HepG2 (cell line): ENCODE measurements around the gene DFFA. TPM values are rescaled to one million over a fixed set of nuclear protein-coding genes. Genes with fewer than 3 reads are reported as not detected.
A peak's percentile ranks its signal among the peaks of the same experiment; 100 is the strongest.

Experiments
- AGO2 ChIP-seq: fragments of 200-400 bp; formaldehyde crosslinking; optimal IDR thresholded peaks from 2 replicates; pipeline ENCODE3; 2017; ENCODE audit warnings: mild to moderate bottlenecking, low read depth, low read length, moderate library complexity
- BRD4 ChIP-seq: sonication (generic); formaldehyde crosslinking; IDR thresholded peaks from 2 replicates; pipeline ENCODE4 v1.4.0; 2020; ENCODE audit warnings: missing genetic modification reagents
- CBX1 ChIP-seq: IDR thresholded peaks from one replicate; pipeline ENCODE4 v1.6.1; 2016; ENCODE audit warnings: antibody characterized with exemption, low read depth
- ELF4 ChIP-seq: sonication (generic); formaldehyde crosslinking; IDR thresholded peaks from 2 replicates; pipeline ENCODE4 v1.5.0; 2020; ENCODE audit warnings: missing genetic modification reagents, mild to moderate bottlenecking, moderate library complexity, borderline replicate concordance
- HNRNPUL1 ChIP-seq: fragments of 200-400 bp; formaldehyde crosslinking; IDR thresholded peaks from 2 replicates; pipeline ENCODE4 v1.6.1; 2017; ENCODE audit warnings: low read depth, mild to moderate bottlenecking, low read length, moderate library complexity
- MEIS1 ChIP-seq: sonication (generic); formaldehyde crosslinking; IDR thresholded peaks from 2 replicates; pipeline ENCODE4 v1.9.0; 2021; ENCODE audit warnings: mild to moderate bottlenecking, missing genetic modification reagents, moderate library complexity, borderline replicate concordance
- MIER3 ChIP-seq: IDR thresholded peaks from 2 replicates; pipeline ENCODE4 v1.6.1; 2016; ENCODE audit warnings: missing compliant biosample characterization, borderline replicate concordance
- MXI1 ChIP-seq: IDR thresholded peaks from 3 replicates; pipeline ENCODE4 v1.6.1; 2012; ENCODE audit warnings: low read depth, low read length, inconsistent platforms, borderline replicate concordance
- NR2F1 ChIP-seq, 2 experiments: fragments of 450-650 bp in 1 of 2; formaldehyde crosslinking in 1 of 2; IDR thresholded peaks; 2 replicates each; pipeline versions ENCODE4 v1.5.0 to v1.6.1; 2016 to 2020; ENCODE audit warnings: mild to moderate bottlenecking in 1 of 2, missing compliant biosample characterization in 1 of 2, missing genetic modification reagents in 1 of 2, moderate library complexity in 1 of 2
- RBFOX2 ChIP-seq: fragments of 200-400 bp; formaldehyde crosslinking; IDR thresholded peaks from 2 replicates; pipeline ENCODE4 v1.6.1; 2017; ENCODE audit warnings: low read depth, mild to moderate bottlenecking, low read length
- SIX1 ChIP-seq: sonication (generic); formaldehyde crosslinking; IDR thresholded peaks from 2 replicates; pipeline ENCODE4 v1.4.0; 2020; ENCODE audit warnings: missing genetic modification reagents, borderline replicate concordance
- SIX4 ChIP-seq: sonication (generic); formaldehyde crosslinking; IDR thresholded peaks from 2 replicates; pipeline ENCODE4 v1.4.0; 2020; ENCODE audit warnings: missing genetic modification reagents
- ZFP90 ChIP-seq: sonication (generic); formaldehyde crosslinking; IDR thresholded peaks from 2 replicates; pipeline ENCODE4 v1.8.0; 2022; ENCODE audit warnings: missing genetic modification reagents, mild to moderate bottlenecking, inconsistent platforms, borderline replicate concordance
- ZFY ChIP-seq: sonication (generic); formaldehyde crosslinking; IDR thresholded peaks from 2 replicates; pipeline ENCODE4 v1.4.0; 2020; ENCODE audit warnings: missing genetic modification reagents
- ZNF460 ChIP-seq: sonication (generic); formaldehyde crosslinking; IDR thresholded peaks from 2 replicates; pipeline ENCODE4 v1.5.1; 2020; ENCODE audit warnings: missing genetic modification reagents, mild to moderate bottlenecking, borderline replicate concordance
- ZNF570 ChIP-seq: sonication (generic); formaldehyde crosslinking; IDR thresholded peaks from 2 replicates; pipeline ENCODE4 v1.4.0; 2020; ENCODE audit warnings: mild to moderate bottlenecking, missing genetic modification reagents, borderline replicate concordance
- polyA plus RNA-seq, 8 experiments: library from polyadenylated mRNA; depleted of rRNA in 3 of 8; stranded (reverse) in 7 of 8; unstranded in 1 of 8; fragments of >200 nt; fragmentation: Illumina TruSeq in 4 of 8; extraction: Trizol in 4 of 8; gene quantifications; 2 replicates each; pipeline versions ENCODE4 v1.2.1 to v1.2.3, GENCODE V29; 2011 to 2016; ENCODE audit warnings: low read depth in 4 of 8, missing spikeins in 1 of 8, mixed read lengths in 1 of 8; ENCODE audit not compliant: insufficient read depth in 1 of 8
- total RNA-seq, 5 experiments: library from RNA; depleted of rRNA; stranded (reverse); fragments of >200 nt; fragmentation: Illumina TruSeq; extraction: Trizol; gene quantifications; 2 replicates each; pipeline ENCODE4 v1.2.3, GENCODE V29; 2016; ENCODE audit warnings: low read depth in 1 of 5
- TF ChIP-seq, protein P1 (sequence below): sonication (generic); formaldehyde crosslinking; IDR thresholded peaks from 2 replicates; pipeline ENCODE4 v1.4.0; 2020; ENCODE audit warnings: missing genetic modification reagents
- TF ChIP-seq, protein P2 (sequence below): sonication (generic); formaldehyde crosslinking; IDR thresholded peaks from 2 replicates; pipeline ENCODE4 v1.9.0; 2021; ENCODE audit warnings: missing genetic modification reagents, borderline replicate concordance
- TF ChIP-seq, protein P3 (sequence below): sonication (generic); formaldehyde crosslinking; IDR thresholded peaks from 2 replicates; pipeline ENCODE4 v1.8.1; 2022; ENCODE audit warnings: low read depth, mild to moderate bottlenecking, missing genetic modification reagents

Gene DFFA
- total and polyA plus RNA-seq, 2 of the 13 experiments (the other 11 are each of a cell fraction or from before 2014, with no cell fraction given): 16.5 to 33.9 TPM

DNA sequence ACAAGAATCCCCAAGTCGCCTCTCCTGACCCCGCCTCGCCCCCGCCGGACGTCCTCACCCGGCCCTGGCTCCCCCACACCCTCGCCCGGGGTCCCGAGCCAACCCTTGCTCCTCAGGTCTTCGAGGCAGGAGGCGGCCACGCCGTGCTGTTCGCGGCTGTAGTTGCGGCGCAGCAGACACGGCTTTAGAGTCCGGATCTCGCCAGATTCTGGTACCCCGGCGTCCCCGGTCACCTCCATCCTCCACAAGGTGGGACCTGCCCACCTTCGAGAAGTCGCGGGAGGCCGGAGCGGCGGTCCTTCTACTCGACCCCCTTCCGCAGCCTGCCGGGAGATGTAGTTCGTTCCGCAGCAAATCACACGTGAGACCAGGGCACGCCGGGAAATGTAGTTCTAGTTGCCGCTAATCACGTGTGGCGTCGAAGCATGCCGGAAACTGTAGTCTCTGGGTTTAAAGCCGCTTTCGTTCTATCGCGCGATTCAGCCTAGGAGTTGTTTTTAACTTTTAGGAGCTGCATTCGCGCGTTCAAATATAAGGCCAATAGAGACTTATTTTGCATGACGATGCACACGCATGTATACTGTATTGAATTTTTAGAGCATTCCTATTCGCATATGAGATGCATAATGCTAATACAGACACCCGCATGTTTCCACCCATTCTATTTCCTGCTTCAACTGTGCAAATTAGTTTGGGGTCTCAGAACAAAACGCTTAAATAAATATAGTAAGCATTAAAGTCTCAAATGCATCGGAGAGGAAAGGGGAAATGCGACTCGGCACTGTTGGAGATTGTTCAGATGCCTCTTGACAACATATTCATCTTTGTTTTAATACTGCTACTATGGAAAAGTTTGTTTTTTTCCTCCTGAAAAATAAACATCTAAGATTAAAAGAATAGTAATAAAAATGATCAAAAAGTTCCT lies at the start of gene DFFA (continued):
- TF ChIP-seq NR2F1 (CRISPR knock-in tag; IDR thresholded peaks at IDR 0.05) (peak in 1 of 2 experiments; percentile 57; a peak in 1 of 4 replicates), MIER3 (peak; percentile 84; the same call in 1 of the 2 replicates), AGO2 (peak; percentile 29), ZNF570 (CRISPR knock-in tag) (no peak), BRD4 (CRISPR knock-in tag) (peak; percentile 72; the same call in 1 of the 2 replicates), RBFOX2 (peak; percentile 70), ZFP90 (CRISPR knock-in tag) (peak; percentile 73; the same call in 1 of the 2 replicates), SIX1 (CRISPR knock-in tag) (peak; percentile 37; the same call in 1 of the 2 replicates), MXI1 (peak; percentile 98; the same call in 2 of the 3 replicates), ELF4 (CRISPR knock-in tag) (peak; percentile 59; the same call in 1 of the 2 replicates), HNRNPUL1 (no peak), SIX4 (CRISPR knock-in tag) (peak; percentile 78; the same call in 1 of the 2 replicates), ZNF460 (CRISPR knock-in tag) (no peak; the same call in 1 of the 2 replicates), ZFY (CRISPR knock-in tag) (peak; percentile 98), CBX1 (peak; percentile 42), MEIS1 (CRISPR knock-in tag) (peak; percentile 69; the same call in 1 of the 2 replicates)
- TF ChIP-seq, protein P1, sequence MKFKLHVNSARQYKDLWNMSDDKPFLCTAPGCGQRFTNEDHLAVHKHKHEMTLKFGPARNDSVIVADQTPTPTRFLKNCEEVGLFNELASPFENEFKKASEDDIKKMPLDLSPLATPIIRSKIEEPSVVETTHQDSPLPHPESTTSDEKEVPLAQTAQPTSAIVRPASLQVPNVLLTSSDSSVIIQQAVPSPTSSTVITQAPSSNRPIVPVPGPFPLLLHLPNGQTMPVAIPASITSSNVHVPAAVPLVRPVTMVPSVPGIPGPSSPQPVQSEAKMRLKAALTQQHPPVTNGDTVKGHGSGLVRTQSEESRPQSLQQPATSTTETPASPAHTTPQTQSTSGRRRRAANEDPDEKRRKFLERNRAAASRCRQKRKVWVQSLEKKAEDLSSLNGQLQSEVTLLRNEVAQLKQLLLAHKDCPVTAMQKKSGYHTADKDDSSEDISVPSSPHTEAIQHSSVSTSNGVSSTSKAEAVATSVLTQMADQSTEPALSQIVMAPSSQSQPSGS (CRISPR knock-in tag): peak; percentile 67; the same call in 1 of the 2 replicates
- TF ChIP-seq, protein P2, sequence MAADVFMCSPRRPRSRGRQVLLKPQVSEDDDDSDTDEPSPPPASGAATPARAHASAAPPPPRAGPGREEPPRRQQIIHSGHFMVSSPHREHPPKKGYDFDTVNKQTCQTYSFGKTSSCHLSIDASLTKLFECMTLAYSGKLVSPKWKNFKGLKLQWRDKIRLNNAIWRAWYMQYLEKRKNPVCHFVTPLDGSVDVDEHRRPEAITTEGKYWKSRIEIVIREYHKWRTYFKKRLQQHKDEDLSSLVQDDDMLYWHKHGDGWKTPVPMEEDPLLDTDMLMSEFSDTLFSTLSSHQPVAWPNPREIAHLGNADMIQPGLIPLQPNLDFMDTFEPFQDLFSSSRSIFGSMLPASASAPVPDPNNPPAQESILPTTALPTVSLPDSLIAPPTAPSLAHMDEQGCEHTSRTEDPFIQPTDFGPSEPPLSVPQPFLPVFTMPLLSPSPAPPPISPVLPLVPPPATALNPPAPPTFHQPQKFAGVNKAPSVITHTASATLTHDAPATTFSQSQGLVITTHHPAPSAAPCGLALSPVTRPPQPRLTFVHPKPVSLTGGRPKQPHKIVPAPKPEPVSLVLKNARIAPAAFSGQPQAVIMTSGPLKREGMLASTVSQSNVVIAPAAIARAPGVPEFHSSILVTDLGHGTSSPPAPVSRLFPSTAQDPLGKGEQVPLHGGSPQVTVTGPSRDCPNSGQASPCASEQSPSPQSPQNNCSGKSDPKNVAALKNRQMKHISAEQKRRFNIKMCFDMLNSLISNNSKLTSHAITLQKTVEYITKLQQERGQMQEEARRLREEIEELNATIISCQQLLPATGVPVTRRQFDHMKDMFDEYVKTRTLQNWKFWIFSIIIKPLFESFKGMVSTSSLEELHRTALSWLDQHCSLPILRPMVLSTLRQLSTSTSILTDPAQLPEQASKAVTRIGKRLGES: no peak
- TF ChIP-seq, protein P3, sequence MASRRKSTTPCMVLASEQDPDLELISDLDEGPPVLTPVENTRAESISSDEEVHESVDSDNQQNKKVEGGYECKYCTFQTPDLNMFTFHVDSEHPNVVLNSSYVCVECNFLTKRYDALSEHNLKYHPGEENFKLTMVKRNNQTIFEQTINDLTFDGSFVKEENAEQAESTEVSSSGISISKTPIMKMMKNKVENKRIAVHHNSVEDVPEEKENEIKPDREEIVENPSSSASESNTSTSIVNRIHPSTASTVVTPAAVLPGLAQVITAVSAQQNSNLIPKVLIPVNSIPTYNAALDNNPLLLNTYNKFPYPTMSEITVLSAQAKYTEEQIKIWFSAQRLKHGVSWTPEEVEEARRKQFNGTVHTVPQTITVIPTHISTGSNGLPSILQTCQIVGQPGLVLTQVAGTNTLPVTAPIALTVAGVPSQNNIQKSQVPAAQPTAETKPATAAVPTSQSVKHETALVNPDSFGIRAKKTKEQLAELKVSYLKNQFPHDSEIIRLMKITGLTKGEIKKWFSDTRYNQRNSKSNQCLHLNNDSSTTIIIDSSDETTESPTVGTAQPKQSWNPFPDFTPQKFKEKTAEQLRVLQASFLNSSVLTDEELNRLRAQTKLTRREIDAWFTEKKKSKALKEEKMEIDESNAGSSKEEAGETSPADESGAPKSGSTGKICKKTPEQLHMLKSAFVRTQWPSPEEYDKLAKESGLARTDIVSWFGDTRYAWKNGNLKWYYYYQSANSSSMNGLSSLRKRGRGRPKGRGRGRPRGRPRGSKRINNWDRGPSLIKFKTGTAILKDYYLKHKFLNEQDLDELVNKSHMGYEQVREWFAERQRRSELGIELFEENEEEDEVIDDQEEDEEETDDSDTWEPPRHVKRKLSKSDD (CRISPR knock-in tag): peak; percentile 30; the same call in 1 of the 2 replicates
